ENCODE data around the gene SNX1. TPM values are rescaled to one million over a fixed set of nuclear protein-coding genes. Genes with fewer than 3 reads are reported as not detected.
"Not testable (repeated sequence)": the region's sequence is repeated elsewhere in the genome, so short reads cannot be mapped to it uniquely, and the experiment has no call there.

Gene SNX1
- total RNA-seq, 2 experiments from 2014 or later: 122 to 125 TPM

- Mint-ChIP-seq H3K27me3 (no peaks in the 10 kb centered on the region), H3K27ac (no peak overlapping the region), H3K4me1 (no peaks in the 10 kb centered on the region), H3K9me3 (no peaks in the 10 kb centered on the region), H3K36me3 (ENCODE audit: low read depth) (peaks cover 1% of the 10 kb centered on the region), H3K4me3 (no peak overlapping the region)
- ChIA-PET CTCF (interaction anchor here (0.6 kb wide), 1 partner anchor 127 kb away, joined by 3 read pairs; no protein-coding TSS in a partner anchor), POLR2A (no interaction called here)
- no peak for DNase-seq
Measured at GRCh38 chr15:64060716-64061115, 35.1 kb upstream of the SNX1 start.

- no peak for DNase-seq
- Mint-ChIP-seq H3K4me1 (peaks cover 19% of the 10 kb centered on the region), H3K4me3 (no peak overlapping the region), H3K27ac (no peak overlapping the region), H3K27me3 (no peaks in the 10 kb centered on the region), H3K9me3 (no peaks in the 10 kb centered on the region), H3K36me3 (ENCODE audit: low read depth) (peaks cover 2% of the 10 kb centered on the region)
- CTCF ChIA-PET: interaction anchor here (0.6 to 2.2 kb wide), 8 partner anchors 18 to 576 kb away, joined by 3 to 7 read pairs (median 3); partner anchors contain the start of gene DAPK2
- POLR2A ChIA-PET: interaction anchor here (0.7 kb wide), 1 partner anchor 471 kb away, joined by 11 read pairs; no protein-coding TSS in a partner anchor
Measured at GRCh38 chr15:64066451-64066850, 29.3 kb upstream of the SNX1 start.

GRCh38 chr15:64067564-64068030, 28.2 kb upstream of the SNX1 start:
- Mint-ChIP-seq H3K9me3 (no peaks in the 10 kb centered on the region), H3K4me1 (peaks cover 19% of the 10 kb centered on the region), H3K27ac (peak overlapping the region; percentile 56), H3K27me3 (no peaks in the 10 kb centered on the region), H3K4me3 (no peak overlapping the region), H3K36me3 (ENCODE audit: low read depth) (peaks cover 13% of the 10 kb centered on the region)
- CTCF ChIA-PET: interaction anchor here (0.5 to 5.5 kb wide), 31 partner anchors 9 to 584 kb away, joined by 3 to 30 read pairs (median 4); partner anchors contain the start of genes CIAO2A, DAPK2 and USP3
- DNase-seq: peak; percentile 73
- POLR2A ChIA-PET: interaction anchor here (0.5 to 0.7 kb wide), 2 partner anchors 27 to 610 kb away, joined by 3 to 4 read pairs; no protein-coding TSS in a partner anchor

DNA sequence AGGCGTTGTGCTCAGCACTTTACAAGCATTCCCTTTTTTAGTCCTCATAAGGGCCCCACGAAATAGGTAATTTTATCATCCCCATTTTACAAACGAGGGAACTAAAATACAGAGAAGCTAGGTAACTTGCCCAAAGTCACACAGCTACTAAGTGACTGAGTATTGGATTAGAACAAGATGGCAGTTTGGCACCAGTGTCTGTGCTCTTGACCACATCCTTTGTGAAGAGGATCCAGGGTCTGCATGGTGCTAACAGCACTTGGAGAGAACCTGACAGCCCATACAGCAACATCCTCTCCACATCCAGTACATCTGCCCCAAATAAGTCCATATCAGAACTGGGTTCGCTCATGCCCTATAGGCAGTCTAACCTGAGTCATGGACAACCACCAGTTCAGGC, 27.6 kb upstream of the SNX1 start:
- Mint-ChIP-seq H3K9me3 (no peaks in the 10 kb centered on the region), H3K4me3 (no peak overlapping the region), H3K27me3 (no peaks in the 10 kb centered on the region), H3K4me1 (peaks cover 19% of the 10 kb centered on the region), H3K27ac (peak overlapping the region; percentile 13), H3K36me3 (ENCODE audit: low read depth) (peaks cover 16% of the 10 kb centered on the region)
- ChIA-PET POLR2A (interaction anchor here (0.5 kb wide), 1 partner anchor 28 kb away, joined by 3 read pairs; no protein-coding TSS in a partner anchor), CTCF (interaction anchor here (0.5 to 5.5 kb wide), 25 partner anchors 8 to 585 kb away, joined by 3 to 30 read pairs (median 4); partner anchors contain the start of genes CIAO2A, DAPK2 and USP3)
- no peak for DNase-seq

- Mint-ChIP-seq H3K27ac (peak overlapping the region; percentile 14), H3K4me3 (no peak overlapping the region), H3K36me3 (ENCODE audit: low read depth) (peaks cover 25% of the 10 kb centered on the region), H3K4me1 (peaks cover 19% of the 10 kb centered on the region), H3K27me3 (no peaks in the 10 kb centered on the region), H3K9me3 (no peaks in the 10 kb centered on the region)
- ChIA-PET POLR2A (no interaction called here), CTCF (interaction anchor here (0.8 to 5.5 kb wide), 7 partner anchors 15 to 487 kb away, joined by 3 to 30 read pairs (median 9); partner anchors contain the start of gene DAPK2)
- DNase-seq: no peak
Measured at GRCh38 chr15:64070106-64070505, 25.7 kb upstream of the SNX1 start.

- Mint-ChIP-seq H3K9me3 (no peaks in the 10 kb centered on the region), H3K36me3 (ENCODE audit: low read depth) (peaks cover 29% of the 10 kb centered on the region), H3K4me3 (no peak overlapping the region), H3K27me3 (no peaks in the 10 kb centered on the region), H3K4me1 (peaks cover 22% of the 10 kb centered on the region), H3K27ac (no peak overlapping the region)
- no peak for DNase-seq
- POLR2A ChIA-PET: interaction anchor here (1.0 kb wide), 1 partner anchor 22 kb away, joined by 3 read pairs; the partner anchor contains the start of gene CIAO2A
- CTCF ChIA-PET: interaction anchor here (0.6 to 5.5 kb wide), 8 partner anchors 16 to 1115 kb away, joined by 3 to 30 read pairs (median 4); partner anchors contain the start of gene CIAO2A
Measured at GRCh38 chr15:64070965-64071851, 24.6 kb upstream of the SNX1 start.

DNA sequence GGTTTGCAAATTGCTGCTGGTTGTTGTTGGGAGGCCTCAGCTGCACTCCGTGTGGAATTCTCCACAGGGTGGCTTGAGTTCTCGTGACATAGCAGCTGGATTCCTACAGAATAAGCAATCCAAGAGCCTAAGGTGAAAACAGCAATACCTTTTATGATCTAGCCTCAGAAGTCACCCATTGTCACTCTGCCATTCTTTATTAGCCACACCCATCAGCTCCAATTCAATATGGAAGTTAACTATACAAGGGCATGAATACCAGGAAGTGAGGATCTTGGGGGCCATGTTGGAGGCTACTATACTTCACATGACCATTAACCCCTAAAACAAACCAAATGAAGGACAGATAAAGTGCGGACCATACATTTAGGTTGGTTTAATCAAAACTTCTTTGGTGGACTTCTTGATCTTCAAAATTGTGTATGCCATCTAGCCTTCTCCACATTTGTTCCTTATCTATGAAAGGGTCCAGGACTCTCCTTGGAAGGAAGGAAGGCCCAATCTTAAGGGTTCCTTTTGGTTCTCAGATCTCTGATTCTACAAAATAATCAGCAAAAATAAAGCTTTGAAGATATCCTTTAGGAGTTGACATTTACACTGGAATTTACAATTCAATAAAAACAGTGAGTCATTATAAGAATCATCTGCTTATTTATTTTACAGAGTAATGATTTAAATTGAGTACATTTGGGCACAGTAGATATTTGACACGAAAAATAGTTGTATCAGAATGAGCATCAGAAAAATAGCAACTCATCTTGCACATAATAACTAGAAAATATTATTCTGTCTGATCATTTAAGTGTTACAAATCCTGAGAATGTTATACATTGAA, 23.6 kb upstream of the SNX1 start:
- H3K27ac Mint-ChIP-seq: no peak overlapping the region
- DNase-seq: no peak
- no peaks in the 10 kb centered on the region for H3K27me3 Mint-ChIP-seq
- ChIA-PET CTCF (interaction anchor here (0.8 to 5.5 kb wide), 4 partner anchors 22 to 466 kb away, joined by 3 to 30 read pairs (median 3); partner anchors contain the start of gene CIAO2A), POLR2A (interaction anchor here (1.0 kb wide), 1 partner anchor 21 kb away, joined by 3 read pairs; the partner anchor contains the start of gene CIAO2A)
- H3K36me3 Mint-ChIP-seq (ENCODE audit: low read depth): peaks cover 29% of the 10 kb centered on the region
- H3K4me1 Mint-ChIP-seq: peaks cover 24% of the 10 kb centered on the region
- H3K9me3 Mint-ChIP-seq: no peaks in the 10 kb centered on the region
- H3K4me3 Mint-ChIP-seq: no peak overlapping the region

DNA sequence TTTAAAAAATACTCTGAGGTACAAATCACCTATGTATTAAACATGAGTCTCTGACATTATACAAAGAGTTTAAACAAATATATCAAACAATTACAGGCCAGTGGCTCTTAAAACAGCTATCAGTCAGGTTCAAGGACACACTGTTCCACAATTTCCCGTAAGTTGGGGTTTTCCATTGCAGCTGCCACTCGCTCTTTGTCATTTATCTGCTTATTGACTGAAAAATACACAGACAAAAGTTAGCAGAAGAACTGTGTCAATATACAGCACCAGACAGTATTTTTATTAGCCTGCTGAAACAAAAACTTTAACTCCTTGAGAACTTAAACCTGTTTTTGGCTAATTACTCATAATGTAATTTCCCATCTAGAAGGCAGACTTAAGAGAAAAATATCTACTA, 23.0 kb upstream of the SNX1 start:
- Mint-ChIP-seq H3K27ac (no peak overlapping the region), H3K27me3 (no peaks in the 10 kb centered on the region), H3K36me3 (ENCODE audit: low read depth) (peaks cover 35% of the 10 kb centered on the region), H3K4me1 (peaks cover 23% of the 10 kb centered on the region), H3K4me3 (no peak overlapping the region), H3K9me3 (no peaks in the 10 kb centered on the region)
- no peak for DNase-seq
- CTCF ChIA-PET: no interaction called here
- POLR2A ChIA-PET: no interaction called here

DNA sequence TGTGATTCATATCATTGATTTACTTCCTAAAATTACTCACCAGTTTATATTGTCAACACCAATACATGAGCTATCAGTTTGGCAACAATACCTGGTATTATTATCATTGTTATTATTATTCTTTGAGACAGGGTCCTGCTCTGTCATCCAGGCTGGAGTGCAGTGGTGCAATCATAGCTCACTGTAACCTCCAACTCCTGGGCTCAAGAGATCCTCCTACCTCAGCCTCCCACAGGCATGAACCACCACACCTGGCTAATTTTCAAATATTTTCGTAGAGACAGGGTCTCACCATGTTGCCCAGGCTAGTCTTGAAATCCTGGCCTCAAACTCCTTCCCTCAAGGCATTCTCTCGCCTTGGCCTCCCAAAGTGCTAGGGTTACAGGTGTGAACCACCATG, 22.3 kb upstream of the SNX1 start:
- H3K4me3 Mint-ChIP-seq, H3K27me3 Mint-ChIP-seq, H3K9me3 Mint-ChIP-seq, H3K27ac Mint-ChIP-seq, POLR2A ChIA-PET, DNase-seq: not testable (repeated sequence)
- H3K4me1 Mint-ChIP-seq: peaks cover 17% of the 10 kb centered on the region
- peaks cover 35% of the 10 kb centered on the region for H3K36me3 Mint-ChIP-seq (ENCODE audit: low read depth)
- CTCF ChIA-PET: interaction anchor here (0.8 to 1.3 kb wide), 2 partner anchors 9 to 626 kb away, joined by 3 read pairs; no protein-coding TSS in a partner anchor

GRCh38 chr15:64082757-64083156, 13.0 kb upstream of the SNX1 start:
- Mint-ChIP-seq H3K4me3 (no peak overlapping the region), H3K27ac (no peak overlapping the region), H3K27me3 (no peaks in the 10 kb centered on the region), H3K4me1 (no peaks in the 10 kb centered on the region), H3K9me3 (no peaks in the 10 kb centered on the region), H3K36me3 (ENCODE audit: low read depth) (peaks cover 19% of the 10 kb centered on the region)
- CTCF ChIA-PET: interaction anchor here (1.3 kb wide), 1 partner anchor 11 kb away, joined by 4 read pairs; the partner anchor contains the start of gene CIAO2A
- DNase-seq: no peak
- POLR2A ChIA-PET: no interaction called here

DNA sequence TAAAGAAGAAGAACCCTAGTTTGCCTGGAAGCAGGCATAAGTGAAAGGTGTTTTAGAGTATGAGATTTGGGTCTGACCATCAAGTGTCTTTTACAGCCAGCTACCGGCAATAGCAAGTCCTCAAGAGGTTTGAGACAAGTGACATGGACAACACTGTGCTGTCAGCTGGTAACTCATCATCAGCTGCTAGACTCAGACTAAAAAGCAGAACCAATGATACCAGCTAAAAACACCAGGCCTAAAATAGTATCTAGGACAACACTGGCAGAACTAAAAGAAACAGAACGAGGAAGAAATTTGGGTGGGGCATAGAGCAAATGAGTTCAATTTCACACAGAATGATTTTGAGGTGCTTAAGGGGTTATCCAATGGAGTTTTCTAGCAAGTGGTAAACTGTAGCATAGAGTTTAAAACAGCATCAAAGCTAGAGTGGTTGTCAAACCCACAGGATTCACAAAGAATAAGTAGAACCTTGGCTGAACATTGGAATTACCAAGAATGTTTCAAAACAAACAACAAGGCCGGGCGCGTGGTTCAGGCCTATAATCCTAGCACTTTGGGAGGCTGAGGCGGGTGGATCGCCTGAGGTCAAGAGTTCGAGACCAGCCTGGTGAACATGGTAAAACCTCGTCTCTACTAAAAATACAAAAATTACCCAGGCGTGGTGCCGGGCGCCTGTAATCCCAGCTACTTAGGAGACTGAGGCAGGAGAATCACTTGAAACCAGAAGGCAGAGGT, 6.1 kb upstream of the SNX1 start:
- CTCF ChIA-PET: interaction anchor here (0.6 to 1.9 kb wide), 4 partner anchors 22 to 66 kb away, joined by 3 to 6 read pairs (median 4); no protein-coding TSS in a partner anchor
- Mint-ChIP-seq H3K4me3 (no peak overlapping the region), H3K27me3 (no peaks in the 10 kb centered on the region), H3K27ac (no peak overlapping the region), H3K4me1 (peaks cover 32% of the 10 kb centered on the region), H3K36me3 (ENCODE audit: low read depth) (peaks cover 38% of the 10 kb centered on the region), H3K9me3 (peaks cover 2% of the 10 kb centered on the region)
- DNase-seq: no peak
- POLR2A ChIA-PET: no interaction called here

All from activated CD4-positive, alpha-beta T cell treated with anti-CD3 and anti-CD28 coated beads, Interleukin-2, amount 10 ng/mL, durations not matched to agents 7 days and 5 days (primary cell).